WERI-Rb-1 (cell line): ENCODE results near the gene CCDC158.

ENCODE experiments used
- DNase-seq: peaks from one replicate; pipeline ENCODE4 v3.0.0-alpha.2; 2020
- H3K27ac ChIP-seq: fragments of 250-450 bp; sonication (Bioruptor Pico); 2 replicates; pipeline ENCODE4 v1.5.1; 2020; ENCODE audit warnings: mild to moderate bottlenecking, moderate library complexity
- H3K27me3 ChIP-seq: fragments of 250-450 bp; sonication (Bioruptor Pico); 2 replicates; pipeline ENCODE4 v1.5.1; 2021; ENCODE audit warnings: mild to moderate bottlenecking, low read depth, moderate library complexity; ENCODE audit not compliant: insufficient read depth, severe bottlenecking
- H3K36me3 ChIP-seq: fragments of 250-450 bp; sonication (Bioruptor Pico); 2 replicates; pipeline ENCODE4 v1.5.1; 2020; ENCODE audit warnings: mild to moderate bottlenecking, moderate library complexity
- H3K4me3 ChIP-seq: 2 replicates; pipeline ENCODE4 v1.5.1; 2011; ENCODE audit warnings: low read depth, mild to moderate bottlenecking, control low read depth, low read length
- H3K9me3 ChIP-seq: fragments of 250-450 bp; sonication (Bioruptor Pico); 2 replicates; pipeline ENCODE4 v1.5.1; 2021; ENCODE audit warnings: mild to moderate bottlenecking, moderate library complexity; ENCODE audit not compliant: severe bottlenecking
- CTCF ChIP-seq: IDR thresholded peaks from 2 replicates; pipeline ENCODE4 v1.5.1; 2011; ENCODE audit warnings: low read depth, mild to moderate bottlenecking, control low read depth, inconsistent platforms, low read length

The CCDC158 gene

DNA sequence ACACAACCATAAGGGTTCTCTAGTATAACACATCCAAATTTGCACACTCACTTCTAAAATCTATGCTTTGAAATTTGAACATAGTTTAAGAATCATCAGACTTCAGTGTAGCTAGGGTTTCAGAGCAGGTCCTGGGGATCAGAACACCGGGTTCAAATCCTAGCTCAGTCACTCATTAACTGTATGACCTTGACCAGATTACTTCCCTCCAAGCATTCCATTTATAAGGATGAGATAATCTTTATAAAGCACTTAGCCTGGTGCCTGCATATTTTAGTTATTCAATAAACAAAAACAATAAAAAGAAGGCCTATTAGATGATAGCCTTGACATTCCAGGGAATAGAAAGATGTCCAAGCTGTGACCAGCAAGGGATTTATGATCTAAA is 119.2 kb downstream of the CCDC158 start:
- DNase-seq: no peak
- no peak for TF ChIP-seq CTCF
- Histone ChIP-seq H3K9me3 (peaks cover 5% of the 10 kb centered on the region), H3K36me3 (no peaks in the 10 kb centered on the region), H3K27me3 (no peaks in the 10 kb centered on the region), H3K27ac (no peak overlapping the region), H3K4me3 (no peak overlapping the region)

DNA sequence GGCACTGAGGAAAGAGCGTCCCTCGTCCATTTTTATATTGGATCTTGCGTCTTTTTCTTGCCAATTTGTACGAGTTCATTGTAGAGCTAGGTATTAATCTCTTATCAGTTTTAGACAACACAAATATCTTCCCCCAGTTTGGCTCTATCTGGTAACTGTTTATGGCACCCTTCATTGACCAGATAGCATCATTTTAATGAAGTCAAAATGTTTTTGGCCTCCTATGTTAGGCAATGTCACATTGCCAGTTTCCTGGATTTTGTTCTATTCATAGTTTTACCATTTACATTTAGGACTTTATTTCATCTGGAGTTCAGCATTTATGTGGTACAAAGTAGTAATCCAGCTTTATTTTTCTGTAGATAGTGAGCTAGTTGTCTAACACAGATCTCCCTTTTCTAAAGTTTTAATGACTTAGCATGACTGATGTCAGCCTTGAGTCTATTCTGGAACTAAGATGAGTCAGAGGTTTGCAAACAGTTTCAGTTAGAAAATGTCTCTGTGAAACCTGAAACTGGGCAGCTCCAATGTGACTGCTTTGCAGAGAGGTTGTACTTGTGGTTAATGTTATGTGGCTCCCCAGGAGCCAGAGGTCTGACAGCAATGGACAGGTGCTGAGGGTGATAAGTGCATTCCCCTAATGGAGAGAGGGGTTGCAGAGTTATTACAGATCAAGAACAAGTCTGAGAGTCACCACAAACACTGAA is 119.7 kb downstream of the CCDC158 start:
- no peaks in the 10 kb centered on the region for H3K36me3 ChIP-seq
- no peak overlapping the region for H3K27ac ChIP-seq
- H3K27me3 ChIP-seq: no peaks in the 10 kb centered on the region
- H3K9me3 ChIP-seq: peaks cover 5% of the 10 kb centered on the region
- no peak overlapping the region for H3K4me3 ChIP-seq
- no peak for TF ChIP-seq CTCF
- no peak for DNase-seq

GRCh38 chr4:76300012-76300411 is 120.9 kb downstream of the CCDC158 start:
- Histone ChIP-seq H3K27me3 (no peaks in the 10 kb centered on the region), H3K27ac (no peak overlapping the region), H3K36me3 (no peaks in the 10 kb centered on the region), H3K4me3 (no peak overlapping the region), H3K9me3 (peaks cover 5% of the 10 kb centered on the region)
- TF ChIP-seq CTCF: no peak
- no peak for DNase-seq

DNA sequence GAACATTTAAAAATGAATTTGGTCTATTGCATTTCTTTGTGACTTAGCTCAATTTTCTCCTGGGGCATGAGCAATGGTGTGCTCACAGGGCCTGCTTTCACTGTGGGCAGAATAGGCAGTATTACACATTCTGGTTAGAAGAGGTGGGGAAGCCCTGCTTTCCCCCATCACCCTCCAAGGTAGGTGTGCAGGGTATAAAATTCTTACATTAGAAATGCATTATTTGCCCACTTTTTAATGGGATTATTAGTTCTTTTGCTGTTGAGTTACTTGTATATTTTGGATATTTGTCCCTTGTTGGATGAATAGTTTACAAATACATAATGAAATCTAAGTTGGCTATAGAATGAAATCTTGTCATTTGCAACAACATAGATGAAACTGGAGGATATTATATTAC is 122.7 kb downstream of the CCDC158 start:
- no peak for DNase-seq
- H3K4me3 ChIP-seq: no peak overlapping the region
- no peak for TF ChIP-seq CTCF
- peaks cover 5% of the 10 kb centered on the region for H3K9me3 ChIP-seq
- no peaks in the 10 kb centered on the region for H3K36me3 ChIP-seq
- H3K27ac ChIP-seq: no peak overlapping the region
- no peaks in the 10 kb centered on the region for H3K27me3 ChIP-seq

GRCh38 chr4:76296286-76296820 is 124.6 kb downstream of the CCDC158 start:
- no peak for TF ChIP-seq CTCF
- no peak overlapping the region for H3K27ac ChIP-seq
- DNase-seq: no peak
- peaks cover 5% of the 10 kb centered on the region for H3K9me3 ChIP-seq
- no peaks in the 10 kb centered on the region for H3K27me3 ChIP-seq
- H3K4me3 ChIP-seq: no peak overlapping the region
- no peaks in the 10 kb centered on the region for H3K36me3 ChIP-seq

- H3K36me3 ChIP-seq: no peaks in the 10 kb centered on the region
- no peak overlapping the region for H3K27ac ChIP-seq
- no peak overlapping the region for H3K4me3 ChIP-seq
- no peak for DNase-seq
- H3K9me3 ChIP-seq: peaks cover 5% of the 10 kb centered on the region
- no peak for TF ChIP-seq CTCF
- H3K27me3 ChIP-seq: no peaks in the 10 kb centered on the region
Measured at GRCh38 chr4:76293772-76294171, 127.2 kb downstream of the CCDC158 start.
